Measurements from ENCODE around the gene SQSTM1. TPM values are rescaled to one million over a fixed set of nuclear protein-coding genes. Genes with fewer than 3 reads are reported as not detected.

Gene SQSTM1
- total RNA-seq, 2 experiments from 2014 or later, result 79.6 to 93.0 TPM

DNA sequence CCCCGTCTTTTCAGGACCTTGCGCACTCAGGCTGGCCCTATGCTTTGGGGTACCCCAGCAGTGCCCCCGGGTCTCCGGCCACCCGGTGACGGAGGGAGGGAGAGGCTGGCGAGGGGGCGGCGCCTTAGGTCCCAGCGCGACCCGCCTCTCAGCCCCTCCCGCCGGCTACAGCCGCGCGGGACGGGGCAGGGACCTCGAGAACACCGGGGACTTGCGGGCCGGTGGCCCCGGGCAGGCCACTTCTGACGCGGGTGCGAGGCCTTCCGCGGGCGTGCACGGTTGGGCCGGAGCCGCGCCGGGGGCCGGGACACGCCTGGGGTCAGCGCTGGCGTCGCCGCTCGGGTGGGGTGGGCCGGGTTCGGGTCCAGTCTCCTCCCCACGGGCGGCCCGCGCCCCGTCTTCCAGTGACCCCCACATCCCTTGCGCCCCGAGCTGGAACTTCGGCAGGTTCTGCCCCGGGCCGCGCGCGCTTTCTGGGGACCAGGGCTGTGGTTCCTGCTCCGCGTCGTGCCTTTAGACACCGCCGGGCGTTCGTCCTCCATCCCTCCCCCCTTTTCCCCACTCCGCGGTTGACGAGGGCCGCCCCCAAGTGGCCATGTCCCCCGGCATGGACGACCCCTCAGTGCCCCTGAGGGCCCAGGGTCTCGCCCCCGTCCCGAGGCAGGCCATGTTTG lies 3.8 kb upstream of the SQSTM1 start:
- no peaks in the 10 kb centered on the region for H3K27me3 Mint-ChIP-seq
- H3K4me1 Mint-ChIP-seq, result peaks cover 33% of the 10 kb centered on the region
- H3K4me3 Mint-ChIP-seq, result no peak overlapping the region
- ChIA-PET POLR2A (no interaction called here), CTCF (interaction anchor here (2.8 kb wide), 1 partner anchor 15 kb away, joined by 11 read pairs; no protein-coding TSS in a partner anchor)
- DNase-seq, result no peak
- H3K9me3 Mint-ChIP-seq, result no peaks in the 10 kb centered on the region
- no peak overlapping the region for H3K27ac Mint-ChIP-seq
- peaks cover 14% of the 10 kb centered on the region for H3K36me3 Mint-ChIP-seq (ENCODE audit: low read depth)

DNA sequence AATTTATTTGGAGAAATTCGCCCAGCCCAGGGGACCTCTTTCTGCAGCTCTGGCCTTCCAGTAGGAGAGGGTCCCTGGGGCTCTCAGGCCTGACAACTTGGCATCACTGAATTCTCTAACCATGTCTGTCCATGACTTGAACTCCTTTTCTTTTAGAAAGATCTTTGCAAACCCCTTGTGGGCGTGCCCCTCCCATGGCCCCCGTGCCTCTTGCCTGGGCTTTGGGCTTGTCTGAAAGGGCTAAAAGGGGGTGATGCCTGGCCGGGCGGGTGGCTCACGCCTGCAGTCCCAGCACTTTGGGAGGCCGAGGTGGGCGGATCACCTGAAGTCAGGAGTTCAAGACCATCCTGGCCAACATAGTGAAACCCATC lies 3.2 kb upstream of the SQSTM1 start:
- ChIA-PET CTCF (no interaction called here), POLR2A (no interaction called here)
- no peak overlapping the region for H3K4me3 Mint-ChIP-seq
- peaks cover 18% of the 10 kb centered on the region for H3K36me3 Mint-ChIP-seq (ENCODE audit: low read depth)
- peak overlapping the region; percentile 88 for H3K27ac Mint-ChIP-seq
- no peak for DNase-seq
- peaks cover 38% of the 10 kb centered on the region for H3K4me1 Mint-ChIP-seq
- no peaks in the 10 kb centered on the region for H3K9me3 Mint-ChIP-seq
- H3K27me3 Mint-ChIP-seq, result no peaks in the 10 kb centered on the region

DNA sequence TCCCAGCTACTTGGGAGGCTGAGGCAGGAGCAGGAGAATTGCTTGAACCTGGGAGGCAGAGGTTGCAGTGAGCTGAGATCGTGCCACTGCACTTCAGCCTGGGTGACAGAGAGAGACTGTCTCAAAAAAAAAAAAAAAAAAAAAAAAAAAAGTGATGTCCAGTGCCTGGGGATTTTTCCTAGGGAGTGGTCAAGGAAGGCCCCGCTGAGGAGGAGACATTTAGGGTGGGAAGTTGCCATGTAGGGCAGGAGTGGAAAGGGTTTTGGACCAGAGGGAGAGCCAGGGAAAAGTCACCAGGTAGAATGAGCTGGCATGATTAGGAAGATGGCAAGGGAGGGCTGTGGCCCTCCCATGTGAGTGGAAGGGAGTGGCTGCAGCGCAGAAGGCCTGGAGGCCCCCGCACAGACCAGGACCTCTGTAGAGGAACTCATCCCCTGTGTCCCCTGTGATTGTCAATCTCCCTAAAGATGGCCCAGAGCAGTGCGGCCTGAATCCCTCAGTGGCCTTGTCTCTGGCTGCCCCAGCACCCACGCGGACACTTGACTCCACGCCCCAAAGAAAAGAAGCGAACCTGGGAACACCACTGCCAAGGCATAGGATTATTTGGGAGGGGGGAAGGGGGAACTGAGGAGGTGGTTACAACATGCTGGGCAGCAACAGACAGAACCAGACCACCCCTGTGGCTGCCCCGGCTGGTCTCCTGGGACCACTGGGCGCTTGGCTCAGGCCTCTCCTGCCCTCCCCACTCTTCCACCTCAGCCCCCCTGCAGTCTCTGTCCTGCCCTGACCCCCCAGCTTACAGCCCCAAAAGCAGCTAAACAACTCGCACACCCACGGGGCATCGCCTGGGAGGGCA lies 2.6 kb upstream of the SQSTM1 start:
- Mint-ChIP-seq H3K9me3 (no peaks in the 10 kb centered on the region), H3K27me3 (no peaks in the 10 kb centered on the region), H3K27ac (peak overlapping the region; percentile 88), H3K36me3 (ENCODE audit: low read depth) (peaks cover 17% of the 10 kb centered on the region), H3K4me3 (peak overlapping the region; percentile 55), H3K4me1 (peaks cover 43% of the 10 kb centered on the region)
- no peak for DNase-seq
- CTCF ChIA-PET, result interaction anchor here (0.6 kb wide), 1 partner anchor 981 kb away, joined by 3 read pairs; no protein-coding TSS in a partner anchor
- POLR2A ChIA-PET, result no interaction called here

DNA sequence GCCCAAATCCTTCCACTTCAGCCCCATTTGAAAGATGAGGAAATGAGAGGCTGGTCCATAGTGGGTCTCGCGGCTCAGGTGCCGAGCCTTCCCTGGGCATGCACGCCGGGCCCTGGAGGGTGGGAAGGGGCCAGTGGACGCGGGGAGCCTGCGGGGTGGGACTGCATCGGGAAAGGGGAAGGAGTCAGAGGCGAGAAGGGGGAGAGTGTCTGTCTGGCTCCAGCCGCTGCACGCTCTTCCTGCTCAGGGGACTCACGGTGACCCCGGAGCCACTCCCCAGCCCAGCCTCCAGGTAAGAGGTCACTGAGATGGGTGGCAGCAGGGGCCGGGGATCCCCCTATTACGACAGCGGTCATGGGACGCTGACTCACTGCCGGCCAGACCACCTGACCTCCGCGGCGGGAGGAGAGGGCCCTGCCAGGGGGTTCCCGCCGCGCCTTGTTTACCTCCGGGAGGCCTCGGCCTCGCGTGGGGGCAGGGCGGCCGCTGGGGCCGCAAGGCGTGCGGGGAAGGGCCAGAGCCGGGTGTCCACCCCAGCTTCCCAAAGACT lies 1.9 kb upstream of the SQSTM1 start:
- ChIA-PET POLR2A (no interaction called here), CTCF (no interaction called here)
- DNase-seq, result peak; percentile 79
- H3K27me3 Mint-ChIP-seq, result no peaks in the 10 kb centered on the region
- H3K4me1 Mint-ChIP-seq, result peaks cover 46% of the 10 kb centered on the region
- H3K36me3 Mint-ChIP-seq (ENCODE audit: low read depth), result peaks cover 22% of the 10 kb centered on the region
- H3K9me3 Mint-ChIP-seq, result no peaks in the 10 kb centered on the region
- H3K4me3 Mint-ChIP-seq, result peak overlapping the region; percentile 51
- H3K27ac Mint-ChIP-seq, result peak overlapping the region; percentile 88

DNA sequence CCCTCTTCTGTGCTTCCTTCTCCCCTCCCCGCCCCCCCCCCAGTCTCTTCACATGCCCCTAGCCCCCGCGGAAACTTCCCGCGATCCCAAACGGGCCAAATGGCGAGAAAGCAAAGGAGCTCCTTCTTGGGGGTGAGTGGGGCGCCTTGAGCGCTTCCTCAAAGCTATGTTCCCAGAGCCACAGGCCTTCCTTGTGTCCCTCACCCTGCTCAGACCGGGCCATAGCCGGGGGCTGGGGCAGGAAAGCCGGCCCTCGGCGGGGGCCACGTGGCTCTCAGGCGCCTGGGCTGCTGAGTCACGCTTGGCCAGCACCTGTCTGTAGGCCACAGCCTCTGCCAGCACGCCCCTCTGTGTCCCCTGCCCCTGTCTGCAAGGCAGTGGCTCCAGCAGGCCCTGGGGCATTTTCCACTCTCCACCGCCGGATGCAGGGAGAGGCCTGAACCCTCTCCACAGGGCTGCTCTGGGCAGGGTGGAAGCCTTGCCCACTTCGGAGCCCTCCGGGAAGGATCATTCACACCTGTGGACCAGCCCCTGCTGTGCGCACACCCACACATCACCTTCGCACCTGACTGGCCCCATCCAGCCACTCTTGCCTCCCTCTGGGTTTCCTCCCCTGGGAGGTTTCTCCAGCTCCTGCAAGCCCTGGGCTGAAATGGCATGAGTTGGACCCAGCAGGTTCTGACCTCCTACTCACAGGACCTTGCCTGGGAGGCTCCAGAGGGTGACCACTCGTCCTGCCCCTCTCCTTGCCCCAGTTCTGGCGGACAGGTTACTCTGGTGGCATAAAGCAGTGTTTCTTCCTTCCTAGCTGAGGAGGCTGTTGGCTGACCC lies 1.2 kb upstream of the SQSTM1 start:
- no peaks in the 10 kb centered on the region for H3K27me3 Mint-ChIP-seq
- POLR2A ChIA-PET, result no interaction called here
- no peak for DNase-seq
- H3K27ac Mint-ChIP-seq, result peak overlapping the region; percentile 84
- H3K4me1 Mint-ChIP-seq, result peaks cover 46% of the 10 kb centered on the region
- CTCF ChIA-PET, result interaction anchor here (0.5 to 1.4 kb wide), 2 partner anchors 18 to 143 kb away, joined by 3 read pairs; no protein-coding TSS in a partner anchor
- peak overlapping the region; percentile 70 for H3K4me3 Mint-ChIP-seq
- H3K9me3 Mint-ChIP-seq, result no peaks in the 10 kb centered on the region
- peaks cover 24% of the 10 kb centered on the region for H3K36me3 Mint-ChIP-seq (ENCODE audit: low read depth)

DNA sequence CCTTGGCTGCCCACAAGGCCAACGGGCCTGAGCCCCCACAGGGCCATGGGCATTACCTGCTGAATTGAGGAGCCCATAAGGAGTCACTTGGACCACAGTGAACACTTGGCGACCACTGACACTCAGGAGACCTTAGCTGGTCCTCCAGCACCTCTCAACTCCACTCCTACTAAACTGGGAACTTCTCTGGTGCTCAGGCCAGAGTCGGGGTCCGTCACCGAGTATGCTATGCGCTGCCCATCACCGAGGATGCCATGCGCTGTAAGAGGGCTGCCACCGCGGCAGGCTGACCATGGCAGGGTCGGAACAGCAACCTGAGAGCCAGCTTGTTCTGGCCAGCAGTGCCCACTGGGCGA lies 600 bp upstream of the SQSTM1 start:
- H3K4me3 Mint-ChIP-seq, result peak overlapping the region; percentile 70
- H3K27ac Mint-ChIP-seq, result peak overlapping the region; percentile 84
- DNase-seq, result no peak
- no peaks in the 10 kb centered on the region for H3K9me3 Mint-ChIP-seq
- H3K36me3 Mint-ChIP-seq (ENCODE audit: low read depth), result peaks cover 29% of the 10 kb centered on the region
- ChIA-PET POLR2A (interaction anchor here (0.8 kb wide), 1 partner anchor 17 kb away, joined by 5 read pairs; no protein-coding TSS in a partner anchor), CTCF (interaction anchor here (0.5 to 1.4 kb wide), 6 partner anchors 9 to 978 kb away, joined by 3 to 4 read pairs (median 3); no protein-coding TSS in a partner anchor)
- no peaks in the 10 kb centered on the region for H3K27me3 Mint-ChIP-seq
- H3K4me1 Mint-ChIP-seq, result peaks cover 52% of the 10 kb centered on the region

DNA sequence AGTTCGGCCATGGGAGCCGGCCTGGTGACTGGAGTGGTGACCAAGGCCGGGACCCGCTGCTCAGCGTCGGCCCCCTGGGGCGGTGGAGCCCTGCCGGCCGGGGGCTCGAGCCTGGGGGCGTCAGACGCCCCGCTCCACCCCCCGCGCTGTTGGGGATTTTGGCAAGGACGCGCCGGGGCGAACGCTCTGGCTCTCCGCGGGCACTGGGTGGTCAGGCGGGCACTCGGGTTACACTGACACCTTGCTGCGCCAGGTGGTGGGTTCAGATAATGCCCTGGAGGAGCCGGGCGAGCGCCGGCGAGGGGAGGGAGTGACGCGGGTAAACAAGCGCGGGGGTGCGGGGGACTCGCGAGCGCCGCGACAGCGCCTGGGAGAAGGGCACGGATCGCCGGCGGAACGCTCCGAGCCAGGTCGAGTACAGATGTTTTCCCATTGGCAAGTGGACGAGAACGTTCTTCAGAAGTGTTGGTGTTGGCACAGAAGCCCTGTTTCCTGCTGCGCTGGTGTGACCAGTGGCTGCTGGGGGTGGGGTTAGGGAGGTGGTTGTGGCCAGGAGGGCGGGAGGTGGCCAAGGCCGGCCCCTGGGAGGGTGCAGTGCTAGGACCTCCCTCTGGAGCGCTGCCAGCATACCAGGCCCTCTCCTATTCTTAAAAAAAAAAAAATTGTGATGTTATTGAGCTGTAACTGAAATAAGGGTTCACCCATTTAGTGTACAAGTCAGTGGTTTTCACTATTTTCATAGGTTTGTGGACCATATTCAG lies 773 bp downstream of the SQSTM1 start:
- ChIA-PET CTCF (interaction anchor here (1.2 to 1.3 kb wide), 2 partner anchors 10 to 20 kb away, joined by 3 to 4 read pairs; no protein-coding TSS in a partner anchor), POLR2A (no interaction called here)
- Mint-ChIP-seq H3K27ac (peak overlapping the region; percentile 98), H3K36me3 (ENCODE audit: low read depth) (peaks cover 32% of the 10 kb centered on the region), H3K4me3 (peak overlapping the region; percentile 95), H3K9me3 (no peaks in the 10 kb centered on the region), H3K4me1 (peaks cover 48% of the 10 kb centered on the region), H3K27me3 (no peaks in the 10 kb centered on the region)
- peak; percentile 89 for DNase-seq

DNA sequence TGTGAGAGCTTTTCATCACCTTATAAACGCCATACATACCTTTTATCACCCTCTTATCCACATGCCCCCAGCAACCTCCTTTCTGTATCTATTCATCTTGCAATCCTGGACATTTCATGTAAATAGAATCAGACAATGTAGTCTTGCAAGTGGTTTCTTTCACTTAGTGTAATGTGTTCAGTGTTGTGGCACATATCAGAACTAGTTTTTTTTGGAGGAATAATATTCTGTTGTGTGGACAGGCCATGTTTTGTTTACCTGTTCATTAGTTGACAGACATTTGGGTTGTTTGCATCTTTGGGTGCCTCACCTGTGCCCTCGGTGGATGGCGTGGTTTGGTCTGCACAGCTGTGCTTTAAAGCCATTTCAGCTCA lies 1.3 kb downstream of the SQSTM1 start:
- POLR2A ChIA-PET, result no interaction called here
- Mint-ChIP-seq H3K36me3 (ENCODE audit: low read depth) (peaks cover 36% of the 10 kb centered on the region), H3K9me3 (no peaks in the 10 kb centered on the region), H3K27ac (peak overlapping the region; percentile 98), H3K4me1 (peaks cover 51% of the 10 kb centered on the region), H3K27me3 (no peaks in the 10 kb centered on the region), H3K4me3 (peak overlapping the region; percentile 95)
- CTCF ChIA-PET, result interaction anchor here (1.3 kb wide), 1 partner anchor 20 kb away, joined by 4 read pairs; no protein-coding TSS in a partner anchor
- DNase-seq, result no peak

DNA sequence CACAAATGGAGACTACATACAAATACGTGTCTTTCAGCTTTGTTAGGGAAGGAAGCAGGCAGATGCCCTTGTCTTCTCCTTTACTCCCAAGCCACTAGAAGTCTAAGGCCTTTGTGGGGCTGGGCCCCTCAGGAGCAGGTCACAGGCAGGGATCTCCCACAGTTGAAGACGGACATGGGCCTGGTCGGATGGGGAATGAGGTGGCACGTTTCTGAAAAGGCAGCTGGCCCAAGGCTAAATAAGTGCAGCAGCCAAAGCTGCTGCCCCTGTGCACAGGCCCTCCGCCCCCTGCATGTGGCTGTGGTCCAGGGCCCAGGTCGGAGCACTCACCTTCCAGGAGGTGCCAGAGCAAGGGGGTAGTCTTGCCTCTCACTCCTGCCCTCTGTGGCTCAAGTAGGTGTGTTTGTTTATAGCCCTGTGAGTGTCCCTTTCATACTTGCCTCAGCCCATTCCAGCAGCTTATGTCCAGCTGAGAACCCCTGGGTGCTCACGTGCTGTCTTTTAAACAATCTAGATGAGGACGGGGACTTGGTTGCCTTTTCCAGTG lies 1.8 kb downstream of the SQSTM1 start:
- peak overlapping the region; percentile 27 for H3K27ac Mint-ChIP-seq
- no peaks in the 10 kb centered on the region for H3K9me3 Mint-ChIP-seq
- CTCF ChIA-PET, result interaction anchor here (1.3 kb wide), 1 partner anchor 21 kb away, joined by 4 read pairs; no protein-coding TSS in a partner anchor
- H3K4me1 Mint-ChIP-seq, result peaks cover 52% of the 10 kb centered on the region
- no peaks in the 10 kb centered on the region for H3K27me3 Mint-ChIP-seq
- peak overlapping the region; percentile 95 for H3K4me3 Mint-ChIP-seq
- peaks cover 41% of the 10 kb centered on the region for H3K36me3 Mint-ChIP-seq (ENCODE audit: low read depth)
- DNase-seq, result no peak
- POLR2A ChIA-PET, result no interaction called here

DNA sequence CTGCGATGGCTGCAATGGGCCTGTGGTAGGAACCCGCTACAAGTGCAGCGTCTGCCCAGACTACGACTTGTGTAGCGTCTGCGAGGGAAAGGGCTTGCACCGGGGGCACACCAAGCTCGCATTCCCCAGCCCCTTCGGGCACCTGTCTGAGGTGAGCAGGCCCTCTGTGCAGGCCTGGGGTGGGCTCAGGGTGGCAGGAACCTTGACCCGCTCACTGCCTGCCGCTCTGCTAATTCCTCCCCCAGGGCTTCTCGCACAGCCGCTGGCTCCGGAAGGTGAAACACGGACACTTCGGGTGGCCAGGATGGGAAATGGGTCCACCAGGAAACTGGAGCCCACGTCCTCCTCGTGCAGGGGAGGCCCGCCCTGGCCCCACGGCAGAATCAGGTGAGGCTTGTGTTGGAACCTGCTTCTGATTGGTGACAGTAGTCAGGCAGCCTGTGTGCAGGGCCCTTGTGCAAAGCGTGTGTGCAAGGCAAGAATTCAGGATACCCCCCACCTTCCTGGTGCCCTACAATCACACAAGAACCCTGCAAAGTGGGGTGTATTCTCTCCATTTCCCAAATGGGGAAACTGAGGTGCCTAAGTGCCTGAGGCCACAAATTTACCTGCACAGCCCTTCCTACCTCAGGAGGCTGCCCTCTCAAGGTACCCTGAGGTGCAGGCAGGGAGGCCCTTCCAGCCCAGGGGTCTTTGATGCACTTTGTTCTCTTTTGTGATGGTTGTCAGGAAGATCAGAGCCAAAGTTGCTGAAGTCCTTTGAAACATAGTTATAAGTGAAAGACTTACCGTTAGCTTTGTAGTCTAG lies 3.4 kb downstream of the SQSTM1 start:
- Mint-ChIP-seq H3K4me3 (no peak overlapping the region), H3K4me1 (peaks cover 44% of the 10 kb centered on the region), H3K36me3 (ENCODE audit: low read depth) (peaks cover 52% of the 10 kb centered on the region), H3K27me3 (no peaks in the 10 kb centered on the region), H3K27ac (no peak overlapping the region), H3K9me3 (no peaks in the 10 kb centered on the region)
- no peak for DNase-seq
- POLR2A ChIA-PET, result no interaction called here
- CTCF ChIA-PET, result interaction anchor here (1.4 kb wide), 1 partner anchor 11 kb away, joined by 3 read pairs; no protein-coding TSS in a partner anchor

DNA sequence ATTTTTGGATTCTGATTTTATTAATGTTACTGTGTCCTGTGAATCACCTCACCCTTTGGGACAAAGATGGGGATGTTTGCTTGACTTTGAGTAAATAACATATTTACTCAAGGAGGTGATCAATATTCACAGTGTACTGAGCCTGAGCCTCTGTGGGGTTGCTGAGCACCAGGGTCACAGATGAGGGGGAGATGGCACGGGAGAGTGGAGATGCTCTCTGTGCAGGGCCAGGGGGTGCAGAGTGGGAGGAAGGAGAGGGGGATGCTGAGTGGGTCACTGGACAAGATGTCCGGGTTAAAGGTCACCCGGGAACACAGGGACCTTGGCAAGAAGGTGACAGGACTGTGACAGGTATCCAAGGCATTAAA lies 4.0 kb downstream of the SQSTM1 start:
- Mint-ChIP-seq H3K27me3 (no peaks in the 10 kb centered on the region), H3K4me1 (peaks cover 41% of the 10 kb centered on the region), H3K27ac (no peak overlapping the region), H3K9me3 (no peaks in the 10 kb centered on the region), H3K4me3 (no peak overlapping the region), H3K36me3 (ENCODE audit: low read depth) (peaks cover 58% of the 10 kb centered on the region)
- POLR2A ChIA-PET, result no interaction called here
- CTCF ChIA-PET, result interaction anchor here (1.4 kb wide), 1 partner anchor 12 kb away, joined by 3 read pairs; no protein-coding TSS in a partner anchor
- no peak for DNase-seq
